NB4 (cell line): ENCODE measurements around the gene MOGAT3.
A peak's percentile ranks its signal among the peaks of the same experiment; 100 is the strongest.

ENCODE experiments used
- CTCF ChIP-seq: IDR thresholded peaks from one replicate; pipeline ENCODE4 v1.5.1; 2012; ENCODE audit warnings: low read depth, low read length
- MAX ChIP-seq: IDR thresholded peaks from 2 replicates; pipeline ENCODE4 v1.6.1; 2011; ENCODE audit warnings: low read depth, low read length

DNA sequence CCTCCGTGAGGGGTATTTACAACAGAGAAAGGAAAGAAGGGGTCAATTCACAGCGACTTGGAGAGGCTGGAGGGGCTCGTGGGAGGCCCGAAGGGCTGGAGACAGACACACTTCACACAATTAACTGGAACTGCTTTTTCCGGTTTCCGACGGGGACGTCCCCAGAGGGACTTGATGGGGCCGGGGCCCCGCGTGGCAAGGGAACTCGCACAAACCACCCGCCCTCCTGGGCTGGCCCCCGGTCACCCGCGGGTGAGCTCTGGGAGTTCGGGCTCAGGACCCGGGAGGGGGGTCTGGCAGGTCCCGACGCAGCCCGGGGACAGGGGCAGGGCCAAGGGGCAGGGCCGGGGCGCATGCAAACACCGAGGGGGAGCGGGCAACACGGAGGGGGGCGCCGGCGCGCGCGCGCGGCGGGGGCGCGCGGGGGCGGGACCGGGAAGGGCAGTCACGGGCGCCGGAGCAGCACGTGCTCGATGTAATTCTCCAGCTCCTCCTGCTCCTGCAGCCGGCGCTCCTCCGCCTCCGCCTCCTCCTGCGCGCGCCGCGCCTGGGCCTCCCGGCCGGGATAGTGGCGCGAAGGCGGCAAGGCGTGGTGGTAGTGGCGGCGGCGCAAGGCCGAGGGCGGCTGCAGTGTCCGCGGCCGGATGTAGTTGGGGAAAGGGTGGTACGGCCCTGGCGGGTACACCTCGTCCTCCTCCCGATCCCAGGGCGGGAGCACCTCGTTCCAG, 38.1 kb downstream of the MOGAT3 start:
- TF ChIP-seq CTCF (no peak), MAX (peak; percentile 94)
